Adrenal gland (tissue), 12 donors: ENCODE data around the gene ARVCF. TPM values are rescaled to one million over a fixed set of nuclear protein-coding genes. Genes with fewer than 3 reads are reported as not detected.

Source experiments
- DNase-seq, 7 donors: peaks; one replicate each; pipeline ENCODE4 v3.0.0-alpha.2; 2019 to 2020
- H3K27ac ChIP-seq, 5 donors: fragments of 200-600 bp; sonication (generic) in 4 of 5; 1 replicate in 3 of 5; 2 replicates in 2 of 5; pipeline versions ENCODE4 v1.5.1 to v1.8.0; 2016 to 2020; ENCODE audit warnings: mild to moderate bottlenecking in 1 of 5
- H3K27me3 ChIP-seq: fragments of 200-600 bp; 2 replicates; pipeline ENCODE4 v1.8.0; 2021
- H3K36me3 ChIP-seq, 2 donors: fragments of 200-600 bp; replicated peaks in 1 of 2; 1 replicate in 1 of 2; 2 replicates in 1 of 2; pipeline versions ENCODE4 v1.5.1 to v1.8.0; 2018 to 2022
- H3K4me1 ChIP-seq, 2 donors: fragments of 200-600 bp; replicated peaks in 1 of 2; 1 replicate in 1 of 2; 2 replicates in 1 of 2; pipeline versions ENCODE4 v1.5.1 to v1.8.0; 2018 to 2021
- H3K4me3 ChIP-seq, 4 donors: fragments of 200-600 bp; sonication (generic) in 3 of 4; one replicate each; pipeline ENCODE4 v1.5.1; 2016 to 2018
- H3K9me3 ChIP-seq, 3 donors: fragments of 200-600 bp; sonication (generic) in 1 of 3; replicated peaks in 1 of 3; 1 replicate in 2 of 3; 2 replicates in 1 of 3; pipeline versions ENCODE4 v1.5.1 to v1.8.0; 2016 to 2021
- POLR2A ChIP-seq, 2 donors: fragments of 450-650 bp; IDR thresholded peaks; one replicate each; pipeline ENCODE4 v1.6.1; 2017; ENCODE audit warnings: antibody characterized with exemption in 2 of 2, mild to moderate bottlenecking in 2 of 2, moderate library complexity in 1 of 2
- WGBS, 4 donors: extraction: QIAGEN DNeasy Blood & Tissue Kit in 2 of 4; methylation state at CpG; one replicate each; pipeline versions ENCODE4 v1.1.5 to v1.1.7; 2013 to 2017; 5-methylcytosine and 5-hydroxymethylcytosine counted together
- intact Hi-C, 2 donors: fragments of 100-400 bp; cut with DNase I; formaldehyde crosslinking; loops; one replicate each; pipeline versions ENCODE4 v1.14.1 to v1.15.0; 2022 to 2023
- polyA plus RNA-seq, 3 donors: library from polyadenylated mRNA; stranded (reverse); fragments of 200-250 nt in 2 of 3; fragments of 350-450 nt in 1 of 3; fragmentation: Illumina TruSeq in 1 of 3; extraction: RNeasy Lipid Tissue Mini Kit (QIAGEN cat#74804) in 1 of 3; gene quantifications; one replicate each; pipeline ENCODE4 v1.2.3, GENCODE V29; 2013 to 2014
- total RNA-seq, 9 donors: library from RNA; depleted of rRNA in 4 of 9; stranded (reverse); fragments of >200 nt in 4 of 9; fragments of 120-200 nt in 1 of 9; fragmentation: NEBNext Ultra II Directional in 1 of 9; extraction: Animal tissue kit (Norgen Biotek cat#: 25700) in 1 of 9; gene quantifications; one replicate each; pipeline versions ENCODE4 v1.1.0 to v1.2.4, GENCODE V29; 2013 to 2023
- TF ChIP-seq, protein P1 (sequence below), 6 experiments: fragments of 450-650 bp in 4 of 6; fragments of 200-600 bp in 2 of 6; sonication (generic) in 1 of 6; IDR thresholded peaks; 1 replicate in 5 of 6; 2 replicates in 1 of 6; pipeline versions ENCODE4 v1.5.1 to v1.8.0; 2016 to 2021; ENCODE audit warnings: antibody characterized with exemption in 6 of 6, mild to moderate bottlenecking in 2 of 6, moderate library complexity in 1 of 6
- donor health status: healthy with polysubstance abuse.
- donor health status: Bipolar disorder and iron deficiency.
- donor health status: DM: yes; HTN: yes; CAD: no.
- donor health status: DM: no; HTN: no; CAD: no.
- donor health status: DM: no; HTN: no; CAD: no.
- donor health status: DM: yes; HTN: yes; CAD: no.

The ARVCF gene
- total and polyA plus RNA-seq, 12 donors = 1.2 to 74.8 (median 18.6) TPM

DNA sequence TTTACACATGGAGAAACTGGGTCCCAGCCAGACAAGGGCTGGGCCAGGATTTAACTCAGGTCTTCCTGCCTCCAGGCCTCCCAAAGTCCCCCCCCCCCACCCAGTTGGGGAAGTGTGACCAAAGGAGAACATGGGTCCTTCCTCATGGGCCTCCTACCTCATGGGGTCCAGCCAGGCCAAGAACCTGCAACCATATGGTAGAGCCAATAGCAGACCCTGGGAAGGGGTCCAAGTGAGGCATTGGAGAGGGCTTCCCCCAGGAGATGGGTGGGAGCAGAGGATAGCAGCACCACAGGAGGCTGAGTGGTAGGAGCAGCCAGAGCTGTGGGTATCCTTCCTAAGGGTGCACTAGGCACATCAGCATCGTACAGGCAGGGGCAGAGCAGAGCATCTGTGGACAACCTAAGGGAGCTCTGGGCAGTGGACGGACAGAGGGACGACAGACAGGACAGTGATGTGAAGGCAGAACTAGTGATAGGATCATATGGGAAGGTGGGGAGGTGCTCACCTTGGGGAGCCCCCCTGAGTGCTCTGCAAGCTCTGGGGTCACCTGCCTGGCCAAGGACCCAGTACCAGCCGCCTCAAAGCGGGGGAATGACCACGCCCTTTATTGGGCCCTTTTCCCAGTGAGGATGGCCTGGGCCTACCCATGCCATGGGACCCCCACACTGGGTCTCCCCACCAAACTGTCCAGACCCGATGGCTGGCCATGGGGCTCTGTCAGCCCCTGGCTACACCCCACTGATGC is 4.5 kb downstream of the ARVCF start:
- no peak for DNase-seq
- Histone ChIP-seq H3K4me1 (peaks cover 0 to 21% of the 10 kb centered on the region in 2 donors), H3K9me3 (no peaks in the 10 kb centered on the region), H3K36me3 (no peaks in the 10 kb centered on the region), H3K27ac (no peak overlapping the region), H3K27me3 (no peaks in the 10 kb centered on the region), H3K4me3 (no peak overlapping the region)
- WGBS, 4 donors = 84 to 98% (median 95%) methylated on average over 3 to 7 of the region's 7 CpGs
- intact Hi-C loops = loop anchor here in 1 of 2 donors (1.0 to 10.0 kb wide), 2 partner anchors 40 to 83 kb away; no protein-coding TSS in a partner anchor
- TF ChIP-seq POLR2A (IDR thresholded peaks at IDR 0.05) = no peak
- TF ChIP-seq, protein P1, sequence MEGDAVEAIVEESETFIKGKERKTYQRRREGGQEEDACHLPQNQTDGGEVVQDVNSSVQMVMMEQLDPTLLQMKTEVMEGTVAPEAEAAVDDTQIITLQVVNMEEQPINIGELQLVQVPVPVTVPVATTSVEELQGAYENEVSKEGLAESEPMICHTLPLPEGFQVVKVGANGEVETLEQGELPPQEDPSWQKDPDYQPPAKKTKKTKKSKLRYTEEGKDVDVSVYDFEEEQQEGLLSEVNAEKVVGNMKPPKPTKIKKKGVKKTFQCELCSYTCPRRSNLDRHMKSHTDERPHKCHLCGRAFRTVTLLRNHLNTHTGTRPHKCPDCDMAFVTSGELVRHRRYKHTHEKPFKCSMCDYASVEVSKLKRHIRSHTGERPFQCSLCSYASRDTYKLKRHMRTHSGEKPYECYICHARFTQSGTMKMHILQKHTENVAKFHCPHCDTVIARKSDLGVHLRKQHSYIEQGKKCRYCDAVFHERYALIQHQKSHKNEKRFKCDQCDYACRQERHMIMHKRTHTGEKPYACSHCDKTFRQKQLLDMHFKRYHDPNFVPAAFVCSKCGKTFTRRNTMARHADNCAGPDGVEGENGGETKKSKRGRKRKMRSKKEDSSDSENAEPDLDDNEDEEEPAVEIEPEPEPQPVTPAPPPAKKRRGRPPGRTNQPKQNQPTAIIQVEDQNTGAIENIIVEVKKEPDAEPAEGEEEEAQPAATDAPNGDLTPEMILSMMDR (IDR thresholded peaks at IDR 0.05) = no peak

- no peaks in the 10 kb centered on the region for H3K27me3 ChIP-seq
- no peaks in the 10 kb centered on the region for H3K36me3 ChIP-seq
- no peak for DNase-seq
- no peak for TF ChIP-seq POLR2A (IDR thresholded peaks at IDR 0.05)
- TF ChIP-seq, protein P1 (IDR thresholded peaks at IDR 0.05) = no peak
- 79 to 83% (median 81%) methylated on average over 17 to 20 of the region's 20 CpGs for WGBS, 4 donors
- peaks cover 0 to 18% of the 10 kb centered on the region in 2 donors for H3K4me1 ChIP-seq
- H3K9me3 ChIP-seq = no peaks in the 10 kb centered on the region
- no peak overlapping the region for H3K4me3 ChIP-seq
- H3K27ac ChIP-seq = peak overlapping the region in 1 of 5 donors; percentile 54
- intact Hi-C loops = loop anchor here in 1 of 2 donors (1.0 to 10.0 kb wide), 2 partner anchors 39 to 83 kb away; no protein-coding TSS in a partner anchor
These were observed 5.3 kb downstream of the ARVCF start for GRCh38 chr22:20011123-20011992.

DNA sequence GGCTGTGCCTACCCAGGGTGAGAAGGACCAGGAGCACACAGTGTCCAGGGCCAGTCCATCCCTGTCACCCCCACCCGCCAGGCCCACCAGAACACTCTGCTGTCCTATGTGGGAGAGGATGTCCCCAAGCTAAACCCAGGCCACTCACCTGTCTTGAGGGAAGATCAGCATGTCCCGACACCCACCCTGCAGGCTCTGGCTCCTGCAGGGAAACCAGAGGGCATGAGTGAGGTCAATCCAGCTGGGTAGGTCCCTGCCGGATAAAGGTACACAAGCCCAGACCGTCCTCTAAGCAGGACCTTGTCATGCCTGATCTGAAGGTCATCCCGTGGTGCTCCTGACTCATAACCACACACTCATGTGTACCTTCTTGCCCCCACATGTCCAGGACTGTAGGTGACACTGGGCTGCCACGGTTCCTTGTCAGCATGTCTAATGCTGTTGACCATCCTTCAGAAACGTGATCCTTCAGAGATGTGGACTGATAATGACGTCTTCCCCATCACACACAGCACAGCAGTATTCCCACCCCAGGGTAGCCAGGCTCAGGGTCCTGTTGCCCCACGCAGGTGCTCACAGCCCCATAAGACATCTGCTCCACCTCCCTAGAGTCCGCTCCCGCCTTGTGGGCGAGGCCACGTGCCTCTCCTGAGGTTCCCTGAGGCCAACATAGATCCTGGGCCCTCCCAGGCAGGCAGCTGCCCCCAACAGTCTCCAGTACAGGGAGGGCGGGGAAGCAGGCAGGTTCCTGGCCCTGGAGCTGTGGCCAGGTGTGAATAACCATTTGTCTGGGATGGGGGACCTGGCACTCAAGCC is 6.1 kb downstream of the ARVCF start:
- Histone ChIP-seq H3K27ac (peak overlapping the region in 1 of 5 donors; percentile 54), H3K9me3 (no peaks in the 10 kb centered on the region), H3K36me3 (no peaks in the 10 kb centered on the region), H3K4me3 (no peak overlapping the region), H3K27me3 (no peaks in the 10 kb centered on the region), H3K4me1 (peaks cover 0 to 13% of the 10 kb centered on the region in 2 donors)
- intact Hi-C loops = loop anchor here in 1 of 2 donors (1.0 to 10.0 kb wide), 2 partner anchors 38 to 84 kb away; no protein-coding TSS in a partner anchor
- 67 to 78% (median 72%) methylated on average over 10 to 14 of the region's 14 CpGs for WGBS, 4 donors
- no peak for TF ChIP-seq POLR2A (IDR thresholded peaks at IDR 0.05)
- TF ChIP-seq, protein P1 (IDR thresholded peaks at IDR 0.05) = no peak
- DNase-seq = peak in 1 of 7 donors; percentile 29
